ENCODE data around the gene EDEM1. TPM values are rescaled to one million over a fixed set of nuclear protein-coding genes. Genes with fewer than 3 reads are reported as not detected.
A peak's percentile ranks its signal among the peaks of the same experiment; 100 is the strongest.

The EDEM1 gene
- polyA plus RNA-seq, 1 experiment: 42.5 TPM

DNA sequence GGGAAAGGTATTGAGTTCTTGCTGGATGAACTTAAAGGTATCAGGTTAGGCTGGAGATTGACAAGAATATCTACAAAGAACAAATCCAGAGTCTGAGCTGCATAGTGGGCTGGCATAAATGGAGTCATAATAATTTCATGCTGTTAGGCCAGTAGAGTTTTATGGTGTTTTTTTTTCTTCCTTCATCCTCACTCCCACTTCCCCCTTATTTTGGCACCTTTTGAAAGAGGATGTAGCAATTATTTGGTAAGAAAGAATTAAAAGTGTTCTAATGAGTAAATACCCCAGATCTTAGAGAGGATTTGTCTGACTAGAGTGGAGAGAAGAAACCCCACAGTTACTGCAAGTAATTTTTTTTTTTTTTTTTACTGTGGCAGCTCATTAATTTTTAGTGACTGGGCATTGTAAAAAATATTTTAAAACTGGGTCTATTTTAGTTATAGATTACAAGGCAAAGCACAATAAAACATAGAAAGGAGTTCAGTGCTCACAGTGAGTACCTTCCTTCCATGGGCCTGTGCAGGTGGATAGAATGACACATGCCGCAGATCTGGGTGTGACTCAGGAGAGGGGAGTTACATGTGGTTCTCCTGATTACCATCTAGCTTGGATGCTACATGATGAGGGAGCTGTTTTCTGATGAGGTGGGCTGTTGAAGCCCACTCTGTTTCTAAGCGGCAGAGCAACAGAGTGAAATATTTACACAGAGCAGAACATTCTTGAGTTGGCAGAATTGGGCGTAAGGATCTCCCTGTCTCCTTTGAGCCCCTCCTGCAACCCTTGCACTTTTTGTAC, 5.3 kb downstream of the EDEM1 start:
- ChIA-PET POLR2A (no interaction called here), CTCF (interaction anchor here (0.9 kb wide), 1 partner anchor 481 kb away, joined by 3 read pairs; no protein-coding TSS in a partner anchor)
- TF ChIP-seq, protein P1, sequence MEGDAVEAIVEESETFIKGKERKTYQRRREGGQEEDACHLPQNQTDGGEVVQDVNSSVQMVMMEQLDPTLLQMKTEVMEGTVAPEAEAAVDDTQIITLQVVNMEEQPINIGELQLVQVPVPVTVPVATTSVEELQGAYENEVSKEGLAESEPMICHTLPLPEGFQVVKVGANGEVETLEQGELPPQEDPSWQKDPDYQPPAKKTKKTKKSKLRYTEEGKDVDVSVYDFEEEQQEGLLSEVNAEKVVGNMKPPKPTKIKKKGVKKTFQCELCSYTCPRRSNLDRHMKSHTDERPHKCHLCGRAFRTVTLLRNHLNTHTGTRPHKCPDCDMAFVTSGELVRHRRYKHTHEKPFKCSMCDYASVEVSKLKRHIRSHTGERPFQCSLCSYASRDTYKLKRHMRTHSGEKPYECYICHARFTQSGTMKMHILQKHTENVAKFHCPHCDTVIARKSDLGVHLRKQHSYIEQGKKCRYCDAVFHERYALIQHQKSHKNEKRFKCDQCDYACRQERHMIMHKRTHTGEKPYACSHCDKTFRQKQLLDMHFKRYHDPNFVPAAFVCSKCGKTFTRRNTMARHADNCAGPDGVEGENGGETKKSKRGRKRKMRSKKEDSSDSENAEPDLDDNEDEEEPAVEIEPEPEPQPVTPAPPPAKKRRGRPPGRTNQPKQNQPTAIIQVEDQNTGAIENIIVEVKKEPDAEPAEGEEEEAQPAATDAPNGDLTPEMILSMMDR (IDR thresholded peaks at IDR 0.05; ENCODE audit: low read depth, low read length): no peak
- no peak for DNase-seq (ENCODE audit: low read depth, low spot score)
- Histone ChIP-seq H3K27me3 (ENCODE audit: control insufficient read depth, insufficient read depth, low read length) (no peaks in the 10 kb centered on the region), H3K9me3 (ENCODE audit: control insufficient read depth, insufficient read depth, low read length) (no peaks in the 10 kb centered on the region), H3K27ac (ENCODE audit: low read depth, low read length) (no peak overlapping the region), H3K4me3 (ENCODE audit: low read depth, low read length) (no peak overlapping the region)

DNA sequence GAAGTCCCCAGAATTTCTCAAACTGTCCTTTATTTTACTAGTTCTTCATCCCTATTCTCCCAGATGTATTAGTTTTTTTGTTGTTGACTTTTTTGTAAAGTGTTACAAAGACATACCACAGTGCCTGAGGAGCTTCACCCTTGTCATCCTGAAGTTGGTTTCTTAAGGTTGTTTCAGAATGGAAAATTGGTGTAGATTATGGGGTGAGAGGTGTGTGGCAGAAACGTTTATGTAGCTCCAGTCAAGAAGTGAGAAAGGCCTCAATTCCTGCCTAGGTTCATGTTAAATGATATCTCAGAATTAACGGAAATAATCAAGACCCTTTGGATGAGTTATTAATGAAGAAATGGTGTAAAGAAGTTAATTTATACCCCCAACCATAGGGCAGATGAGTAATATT, 6.8 kb downstream of the EDEM1 start:
- Histone ChIP-seq H3K9me3 (ENCODE audit: control insufficient read depth, insufficient read depth, low read length) (no peaks in the 10 kb centered on the region), H3K27me3 (ENCODE audit: control insufficient read depth, insufficient read depth, low read length) (no peaks in the 10 kb centered on the region), H3K27ac (ENCODE audit: low read depth, low read length) (no peak overlapping the region), H3K4me3 (ENCODE audit: low read depth, low read length) (no peak overlapping the region)
- CTCF ChIA-PET: interaction anchor here (0.8 kb wide), 1 partner anchor 71 kb away, joined by 3 read pairs; no protein-coding TSS in a partner anchor
- POLR2A ChIA-PET: no interaction called here
- TF ChIP-seq, protein P1 (IDR thresholded peaks at IDR 0.05; ENCODE audit: low read depth, low read length): no peak
- no peak for DNase-seq (ENCODE audit: low read depth, low spot score)

DNA sequence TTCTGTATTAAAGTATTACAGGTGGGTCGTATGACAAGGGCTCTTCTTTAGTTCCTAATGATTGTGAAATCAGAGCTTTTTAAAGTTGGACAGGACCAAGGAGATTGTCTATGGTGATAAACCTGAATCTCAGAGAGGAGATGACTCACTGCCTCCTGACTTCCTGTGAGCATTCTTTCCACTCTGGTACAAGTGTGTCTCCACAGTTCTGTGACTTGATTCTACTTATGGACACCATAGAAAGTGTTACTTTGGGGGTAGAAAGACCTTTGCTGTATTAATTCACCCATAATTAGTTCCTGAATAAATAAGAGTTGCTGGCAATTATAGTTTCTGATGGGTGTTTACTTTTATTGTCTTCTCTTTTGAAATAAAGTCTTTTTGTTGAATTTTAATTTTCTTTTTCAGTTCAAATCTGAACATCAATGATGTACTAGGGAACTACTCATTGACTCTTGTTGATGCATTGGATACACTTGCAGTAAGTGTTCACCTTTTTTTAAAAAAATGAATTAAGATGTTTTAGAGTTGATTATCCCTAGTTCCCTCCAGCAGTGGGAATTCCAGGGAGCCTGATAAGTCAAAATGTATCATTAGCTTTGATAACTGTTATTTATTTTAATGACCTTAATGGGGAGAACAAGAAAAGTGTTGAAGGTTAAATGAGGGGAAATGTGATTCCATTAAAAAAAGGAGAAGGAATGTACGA, 7.4 kb downstream of the EDEM1 start:
- DNase-seq (ENCODE audit: low read depth, low spot score): peak; percentile 45
- H3K4me3 ChIP-seq (ENCODE audit: low read depth, low read length): no peak overlapping the region
- H3K27me3 ChIP-seq (ENCODE audit: control insufficient read depth, insufficient read depth, low read length): no peaks in the 10 kb centered on the region
- no peaks in the 10 kb centered on the region for H3K9me3 ChIP-seq (ENCODE audit: control insufficient read depth, insufficient read depth, low read length)
- TF ChIP-seq, protein P1 (IDR thresholded peaks at IDR 0.05; ENCODE audit: low read depth, low read length): no peak
- ChIA-PET CTCF (interaction anchor here (0.8 kb wide), 1 partner anchor 72 kb away, joined by 3 read pairs; no protein-coding TSS in a partner anchor), POLR2A (no interaction called here)
- H3K27ac ChIP-seq (ENCODE audit: low read depth, low read length): no peak overlapping the region

DNA sequence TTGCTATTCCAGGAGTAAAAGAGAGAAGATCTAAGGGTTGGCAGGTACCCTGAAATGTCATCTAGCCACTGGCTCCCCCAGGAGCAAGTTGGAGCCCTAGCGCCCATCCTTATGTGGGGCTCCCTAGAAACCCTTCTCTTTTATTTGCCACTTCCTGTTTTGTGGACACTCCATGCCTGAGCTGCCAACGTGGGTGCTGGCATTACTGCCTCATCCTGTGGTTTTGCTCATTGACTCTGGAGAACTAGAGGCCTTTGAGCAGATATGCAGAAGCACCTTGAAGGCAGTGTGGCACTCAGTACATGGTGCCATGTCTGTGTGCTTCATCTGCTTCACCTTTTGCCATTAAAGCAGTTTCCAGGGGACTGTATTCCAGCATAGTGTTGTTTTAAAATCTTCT, 8.1 kb downstream of the EDEM1 start:
- H3K4me3 ChIP-seq (ENCODE audit: low read depth, low read length): no peak overlapping the region
- H3K9me3 ChIP-seq (ENCODE audit: control insufficient read depth, insufficient read depth, low read length): no peaks in the 10 kb centered on the region
- ChIA-PET POLR2A (interaction anchor here (2.3 kb wide), 1 partner anchor 73 kb away, joined by 10 read pairs; the partner anchor contains the start of gene ARL8B), CTCF (no interaction called here)
- TF ChIP-seq, protein P1 (IDR thresholded peaks at IDR 0.05; ENCODE audit: low read depth, low read length): no peak
- H3K27me3 ChIP-seq (ENCODE audit: control insufficient read depth, insufficient read depth, low read length): no peaks in the 10 kb centered on the region
- DNase-seq (ENCODE audit: low read depth, low spot score): no peak
- peak overlapping the region; percentile 58 for H3K27ac ChIP-seq (ENCODE audit: low read depth, low read length)

Data from AG04450 (cell line).